Natural killer cell (primary cell): ENCODE data around the gene SYNPR. TPM values are rescaled to one million over a fixed set of nuclear protein-coding genes. Genes with fewer than 3 reads are reported as not detected.

Experiments used
- ATAC-seq, 3 donors: fragments of 150-1000 bp in 2 of 3; fragments of 200-7000 bp in 1 of 3; cut with Tn5 transposase; 1 replicate in 1 of 3; 2 replicates in 2 of 3; pipeline ENCODE4 v1.10.0; 2021; ENCODE audit warnings: mild to moderate bottlenecking in 2 of 3, moderate library complexity in 2 of 3
- DNase-seq, 2 donors: peaks; one replicate each; pipeline versions ENCODE4 v3.0.0 to v3.0.0-alpha.2; 2013 to 2021; ENCODE audit warnings: mixed read lengths in 1 of 2
- H3K27ac ChIP-seq: one replicate; pipeline ENCODE4 v1.5.1; 2013; ENCODE audit warnings: mild to moderate bottlenecking, low read length
- H3K27me3 ChIP-seq: one replicate; pipeline ENCODE4 v1.6.1; 2013; ENCODE audit warnings: low read length; ENCODE audit not compliant: control insufficient read depth, insufficient read depth
- H3K36me3 ChIP-seq: one replicate; pipeline ENCODE4 v1.6.1; 2013; ENCODE audit warnings: low read length; ENCODE audit not compliant: control insufficient read depth, insufficient read depth
- H3K4me1 ChIP-seq: one replicate; pipeline ENCODE4 v1.6.1; 2013; ENCODE audit warnings: low read length; ENCODE audit not compliant: control insufficient read depth, insufficient read depth
- H3K4me3 ChIP-seq: one replicate; pipeline ENCODE4 v1.5.1; 2013; ENCODE audit warnings: low read length
- H3K9me3 ChIP-seq: one replicate; pipeline ENCODE4 v1.6.1; 2013; ENCODE audit warnings: low read length; ENCODE audit not compliant: control insufficient read depth, insufficient read depth
- H3K27ac Mint-ChIP-seq, 2 donors: one replicate each; pipeline ENCODE4 v1.8.0; 2022; ENCODE audit warnings: mild to moderate bottlenecking in 2 of 2, mixed read lengths in 2 of 2, moderate library complexity in 1 of 2
- H3K27me3 Mint-ChIP-seq, 2 donors: one replicate each; pipeline ENCODE4 v1.8.0; 2022; ENCODE audit warnings: low read depth in 2 of 2, mixed read lengths in 2 of 2
- H3K36me3 Mint-ChIP-seq: one replicate; pipeline ENCODE4 v1.8.0; 2022; ENCODE audit warnings: mixed read lengths
- H3K4me1 Mint-ChIP-seq, 2 donors: one replicate each; pipeline ENCODE4 v1.8.0; 2022; ENCODE audit warnings: mixed read lengths in 2 of 2
- H3K4me3 Mint-ChIP-seq: one replicate; pipeline ENCODE4 v1.8.0; 2022; ENCODE audit warnings: mild to moderate bottlenecking, moderate library complexity, mixed read lengths
- H3K9me3 Mint-ChIP-seq, 2 donors: one replicate each; pipeline ENCODE4 v1.8.0; 2022; ENCODE audit warnings: mixed read lengths in 2 of 2
- WGBS: methylation state at CpG from one replicate; pipeline ENCODE4 v1.1.7; 2013; ENCODE audit warnings: missing lambda C conversion rate; ENCODE audit not compliant: insufficient coverage; 5-methylcytosine and 5-hydroxymethylcytosine counted together
- intact Hi-C: fragments of 100-400 bp; cut with micrococcal nuclease; formaldehyde crosslinking; loops from one replicate; pipeline ENCODE4 v1.14.2; 2022
- total RNA-seq, 4 donors: library from RNA; stranded (reverse); fragments of 120-200 nt in 1 of 4; gene quantifications; one replicate each; pipeline versions ENCODE4 v1.2.3 to v1.2.4, GENCODE V29; 2013 to 2022
- TF ChIP-seq, protein P1 (sequence below): fragments of 200-600 bp; IDR thresholded peaks from one replicate; pipeline ENCODE4 v1.8.0; 2022; ENCODE audit warnings: antibody characterized with exemption

Gene SYNPR
- total RNA-seq, 3 donors from 2014 or later (not counting 1 experiment from before 2014, with no cell fraction given): not detected

DNA sequence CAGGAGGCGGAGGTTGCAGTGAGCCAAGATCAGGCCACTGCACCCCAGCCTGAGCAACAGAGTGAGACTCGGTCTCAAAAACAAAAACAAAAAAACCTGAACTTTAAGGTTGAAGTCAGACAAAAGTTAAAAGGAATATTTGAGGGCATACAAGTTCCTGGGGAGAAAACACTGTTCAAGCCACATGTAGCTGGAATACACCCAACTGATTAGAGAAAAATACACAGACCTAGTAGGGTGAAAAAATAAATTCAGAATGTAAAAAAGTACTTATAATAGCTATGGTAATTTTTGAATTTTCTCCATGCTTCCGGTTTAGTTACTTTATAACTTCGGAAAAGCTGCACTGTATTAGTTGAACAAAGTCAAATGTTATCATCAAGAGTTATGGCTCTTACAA lies 331.7 kb downstream of the SYNPR start:
- H3K27me3 Mint-ChIP-seq: no peaks in the 10 kb centered on the region
- H3K36me3 Mint-ChIP-seq: no peaks in the 10 kb centered on the region
- intact Hi-C loops: no loop called here
- H3K4me1 ChIP-seq: no peaks in the 10 kb centered on the region
- no peak overlapping the region for H3K4me3 Mint-ChIP-seq
- H3K9me3 Mint-ChIP-seq: peaks cover 2 to 4% of the 10 kb centered on the region in 2 donors
- ATAC-seq (no peak), DNase-seq (no peak)
- H3K9me3 ChIP-seq: no peaks in the 10 kb centered on the region
- no peak overlapping the region for H3K27ac Mint-ChIP-seq
- no peaks in the 10 kb centered on the region for H3K36me3 ChIP-seq
- no peaks in the 10 kb centered on the region for H3K4me1 Mint-ChIP-seq
- TF ChIP-seq, protein P1, sequence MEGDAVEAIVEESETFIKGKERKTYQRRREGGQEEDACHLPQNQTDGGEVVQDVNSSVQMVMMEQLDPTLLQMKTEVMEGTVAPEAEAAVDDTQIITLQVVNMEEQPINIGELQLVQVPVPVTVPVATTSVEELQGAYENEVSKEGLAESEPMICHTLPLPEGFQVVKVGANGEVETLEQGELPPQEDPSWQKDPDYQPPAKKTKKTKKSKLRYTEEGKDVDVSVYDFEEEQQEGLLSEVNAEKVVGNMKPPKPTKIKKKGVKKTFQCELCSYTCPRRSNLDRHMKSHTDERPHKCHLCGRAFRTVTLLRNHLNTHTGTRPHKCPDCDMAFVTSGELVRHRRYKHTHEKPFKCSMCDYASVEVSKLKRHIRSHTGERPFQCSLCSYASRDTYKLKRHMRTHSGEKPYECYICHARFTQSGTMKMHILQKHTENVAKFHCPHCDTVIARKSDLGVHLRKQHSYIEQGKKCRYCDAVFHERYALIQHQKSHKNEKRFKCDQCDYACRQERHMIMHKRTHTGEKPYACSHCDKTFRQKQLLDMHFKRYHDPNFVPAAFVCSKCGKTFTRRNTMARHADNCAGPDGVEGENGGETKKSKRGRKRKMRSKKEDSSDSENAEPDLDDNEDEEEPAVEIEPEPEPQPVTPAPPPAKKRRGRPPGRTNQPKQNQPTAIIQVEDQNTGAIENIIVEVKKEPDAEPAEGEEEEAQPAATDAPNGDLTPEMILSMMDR: no peak
- 92% methylated on average over 4 of the region's 4 CpGs for WGBS
- no peaks in the 10 kb centered on the region for H3K27me3 ChIP-seq
- no peak overlapping the region for H3K27ac ChIP-seq
- H3K4me3 ChIP-seq: no peak overlapping the region

DNA sequence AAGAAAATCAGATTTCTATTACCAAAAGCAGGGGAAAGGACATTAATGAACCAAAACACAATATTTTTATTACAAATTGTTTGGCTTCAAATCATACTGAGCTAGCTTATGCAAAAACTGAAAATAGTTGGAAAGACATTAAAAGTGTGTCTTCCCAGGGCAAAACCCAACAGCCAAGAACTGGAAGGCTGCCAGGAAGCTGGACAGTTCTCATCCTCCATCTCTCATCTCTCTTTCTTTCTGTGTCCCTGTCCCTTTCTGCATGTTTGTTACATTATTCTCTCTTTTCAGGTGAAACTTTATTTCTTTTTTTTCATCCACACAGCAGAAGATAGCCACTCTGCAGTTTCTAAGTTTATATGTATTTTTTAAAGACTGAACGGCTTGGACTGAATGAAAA lies 333.3 kb downstream of the SYNPR start:
- H3K27me3 Mint-ChIP-seq: no peaks in the 10 kb centered on the region
- DNase-seq (no peak), ATAC-seq (no peak)
- no peaks in the 10 kb centered on the region for H3K36me3 Mint-ChIP-seq
- no peak overlapping the region for H3K27ac ChIP-seq
- H3K4me3 Mint-ChIP-seq: no peak overlapping the region
- H3K9me3 Mint-ChIP-seq: peaks cover 2% of the 10 kb centered on the region in 2 donors
- 80% methylated on average over 1 of the region's 1 CpG for WGBS
- intact Hi-C loops: no loop called here
- no peak overlapping the region for H3K27ac Mint-ChIP-seq
- no peaks in the 10 kb centered on the region for H3K9me3 ChIP-seq
- TF ChIP-seq, protein P1: no peak
- no peaks in the 10 kb centered on the region for H3K27me3 ChIP-seq
- H3K36me3 ChIP-seq: no peaks in the 10 kb centered on the region
- no peak overlapping the region for H3K4me3 ChIP-seq
- H3K4me1 Mint-ChIP-seq: no peaks in the 10 kb centered on the region
- no peaks in the 10 kb centered on the region for H3K4me1 ChIP-seq

DNA sequence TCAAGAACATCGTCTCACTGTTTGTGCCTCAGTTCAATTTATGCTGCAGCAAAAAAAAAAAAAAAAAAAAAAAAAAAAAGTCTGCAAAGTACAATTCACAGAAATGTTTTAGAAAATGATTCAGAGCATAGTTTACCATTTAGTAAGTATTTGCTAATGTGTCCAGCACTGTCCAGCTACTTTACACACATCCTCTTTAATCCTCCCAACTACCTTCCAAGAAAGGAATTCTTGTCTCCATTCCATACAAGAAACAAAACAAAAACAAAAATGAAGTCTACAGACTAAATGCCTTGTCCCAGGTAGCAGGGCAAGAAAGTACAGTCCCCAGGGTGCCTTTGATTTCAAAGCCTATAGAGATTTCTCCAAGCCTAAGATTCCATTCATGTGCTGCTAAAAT lies 335.5 kb downstream of the SYNPR start:
- Histone ChIP-seq H3K27me3 (no peaks in the 10 kb centered on the region), H3K27ac (no peak overlapping the region), H3K4me3 (no peak overlapping the region), H3K9me3 (no peaks in the 10 kb centered on the region), H3K36me3 (no peaks in the 10 kb centered on the region), H3K4me1 (no peaks in the 10 kb centered on the region)
- DNase-seq: no peak
- no peaks in the 10 kb centered on the region for H3K27me3 Mint-ChIP-seq
- peaks cover 2 to 3% of the 10 kb centered on the region in 2 donors for H3K9me3 Mint-ChIP-seq
- intact Hi-C loops: no loop called here
- no peaks in the 10 kb centered on the region for H3K36me3 Mint-ChIP-seq
- no peak overlapping the region for H3K27ac Mint-ChIP-seq
- TF ChIP-seq, protein P1: no peak
- H3K4me1 Mint-ChIP-seq: no peaks in the 10 kb centered on the region
- H3K4me3 Mint-ChIP-seq: no peak overlapping the region
- WGBS: 80% methylated on average over 1 of the region's 1 CpG
- no peak for ATAC-seq

DNA sequence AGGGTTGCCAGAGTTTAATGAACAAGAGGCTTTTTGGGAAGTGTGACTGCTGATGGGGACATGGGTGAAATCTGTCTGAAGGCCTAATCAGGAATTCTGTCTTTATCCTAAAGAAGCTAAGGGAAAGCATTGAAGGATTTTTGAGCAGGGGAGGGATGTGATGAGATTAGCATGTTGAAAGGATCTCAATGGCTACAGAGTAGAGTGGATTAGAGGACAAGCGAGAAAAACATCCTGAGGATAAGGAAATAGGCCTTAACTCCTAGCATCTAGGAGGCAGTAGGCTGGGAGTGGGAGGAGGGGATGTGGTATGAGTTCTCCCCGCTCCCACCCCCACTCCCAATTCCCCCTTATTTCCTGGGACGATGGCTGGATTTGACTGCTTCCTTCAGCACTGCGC lies 339.3 kb downstream of the SYNPR start:
- peaks cover 3% of the 10 kb centered on the region for H3K9me3 ChIP-seq
- no peaks in the 10 kb centered on the region for H3K27me3 ChIP-seq
- no peaks in the 10 kb centered on the region for H3K4me1 ChIP-seq
- Mint-ChIP-seq H3K4me1 (no peaks in the 10 kb centered on the region), H3K27ac (no peak overlapping the region), H3K4me3 (no peak overlapping the region), H3K36me3 (no peaks in the 10 kb centered on the region), H3K9me3 (peaks cover 8 to 9% of the 10 kb centered on the region in 2 donors), H3K27me3 (no peaks in the 10 kb centered on the region)
- ATAC-seq: no peak
- H3K36me3 ChIP-seq: no peaks in the 10 kb centered on the region
- no peak overlapping the region for H3K27ac ChIP-seq
- no peak for DNase-seq
- 82% methylated on average over 3 of the region's 4 CpGs for WGBS
- TF ChIP-seq, protein P1: no peak
- intact Hi-C loops: no loop called here
- H3K4me3 ChIP-seq: no peak overlapping the region
